ENCODE data around the gene MORN5. TPM values are rescaled to one million over a fixed set of nuclear protein-coding genes. Genes with fewer than 3 reads are reported as not detected.

MORN5 gene
- total and polyA plus RNA-seq, 2 donors (not counting 1 experiment from before 2014, with no cell fraction given) = not detected

GRCh38 chr9:122191584-122191983 is 31.9 kb downstream of the MORN5 start:
- no peaks in the 10 kb centered on the region for H3K4me1 ChIP-seq (ENCODE audit: control insufficient read depth in 2 of 2, insufficient read depth in 2 of 2, low read length in 2 of 2)
- H3K4me2 ChIP-seq (replicated peaks; ENCODE audit: low read depth, low read length, poor library complexity, severe bottlenecking) = no peak overlapping the region
- H3K36me3 ChIP-seq (replicated peaks in 1 of 2; ENCODE audit: control extremely low read depth in 1 of 2, control insufficient read depth in 1 of 2, extremely low read depth in 1 of 2, insufficient read depth in 2 of 2, low read length in 1 of 2) = no peaks in the 10 kb centered on the region
- no peaks in the 10 kb centered on the region for H4K20me1 ChIP-seq (ENCODE audit: control insufficient read depth, insufficient read depth, low read length, poor library complexity, severe bottlenecking)
- H3K4me3 ChIP-seq (ENCODE audit: control extremely low read depth in 1 of 5, extremely low read depth in 1 of 5, insufficient read depth in 1 of 5, low read depth in 2 of 5, low read length in 4 of 5) = no peak overlapping the region
- no peak overlapping the region for H2AFZ ChIP-seq (ENCODE audit: insufficient read depth, low read depth, low read length, poor library complexity, severe bottlenecking)
- H3K4me3 Mint-ChIP-seq = no peak overlapping the region
- H3K4me1 Mint-ChIP-seq = no peaks in the 10 kb centered on the region
- no peak overlapping the region for H3K9ac ChIP-seq (ENCODE audit: low read length)
- no peaks in the 10 kb centered on the region for H3K9me3 Mint-ChIP-seq (ENCODE audit: insufficient read depth)
- peaks cover 0 to 4% (median 0%) of the 10 kb centered on the region in 4 experiments for H3K27me3 ChIP-seq (replicated peaks in 1 of 4; ENCODE audit: control extremely low read depth in 1 of 4, control insufficient read depth in 3 of 4, insufficient read depth in 4 of 4, low read length in 3 of 4)
- no peak for TF ChIP-seq CTCF (IDR thresholded peaks at IDR 0.05)
- TF ChIP-seq EZH2 (IDR thresholded peaks at IDR 0.05; ENCODE audit: borderline replicate concordance, insufficient read depth, low read depth, low read length, poor library complexity, severe bottlenecking) = no peak
- H3K79me2 ChIP-seq (ENCODE audit: control insufficient read depth, insufficient read depth, low read length) = no peaks in the 10 kb centered on the region
- H3K9me3 ChIP-seq (ENCODE audit: control extremely low read depth in 1 of 3, control insufficient read depth in 2 of 3, insufficient read depth in 1 of 3, low read length in 2 of 3) = no peaks in the 10 kb centered on the region
- WGBS (ENCODE audit: insufficient coverage) = 89% methylated on average over 11 of the region's 11 CpGs
- intact Hi-C loops (cut with micrococcal nuclease) = no loop called here
- no peak for DNase-seq
- ChIA-PET CTCF (no interaction called here), POLR2A (no interaction called here)
- H3K27me3 Mint-ChIP-seq = peaks cover under 1% of the 10 kb centered on the region
- no peak for ATAC-seq (ENCODE audit: low read depth)
- no peak overlapping the region for H3K27ac Mint-ChIP-seq
- H3K27ac ChIP-seq (ENCODE audit: low read length in 2 of 2) = no peak overlapping the region

- Histone ChIP-seq H3K4me2 (replicated peaks; ENCODE audit: low read depth, low read length, poor library complexity, severe bottlenecking) (no peak overlapping the region), H3K79me2 (ENCODE audit: control insufficient read depth, insufficient read depth, low read length) (no peaks in the 10 kb centered on the region), H3K4me3 (ENCODE audit: control extremely low read depth in 1 of 5, extremely low read depth in 1 of 5, insufficient read depth in 1 of 5, low read depth in 2 of 5, low read length in 4 of 5) (no peak overlapping the region), H2AFZ (ENCODE audit: insufficient read depth, low read depth, low read length, poor library complexity, severe bottlenecking) (no peak overlapping the region), H3K27ac (ENCODE audit: low read length in 2 of 2) (no peak overlapping the region), H3K27me3 (replicated peaks in 1 of 4; ENCODE audit: control extremely low read depth in 1 of 4, control insufficient read depth in 3 of 4, insufficient read depth in 4 of 4, low read length in 3 of 4) (peaks cover 0 to 4% (median 0%) of the 10 kb centered on the region in 4 experiments), H3K4me1 (ENCODE audit: control insufficient read depth in 2 of 2, insufficient read depth in 2 of 2, low read length in 2 of 2) (no peaks in the 10 kb centered on the region), H4K20me1 (ENCODE audit: control insufficient read depth, insufficient read depth, low read length, poor library complexity, severe bottlenecking) (no peaks in the 10 kb centered on the region), H3K9me3 (ENCODE audit: control extremely low read depth in 1 of 3, control insufficient read depth in 2 of 3, insufficient read depth in 1 of 3, low read length in 2 of 3) (no peaks in the 10 kb centered on the region), H3K36me3 (replicated peaks in 1 of 2; ENCODE audit: control extremely low read depth in 1 of 2, control insufficient read depth in 1 of 2, extremely low read depth in 1 of 2, insufficient read depth in 2 of 2, low read length in 1 of 2) (no peaks in the 10 kb centered on the region), H3K9ac (ENCODE audit: low read length) (no peak overlapping the region)
- intact Hi-C loops (cut with micrococcal nuclease) = no loop called here
- POLR2A ChIA-PET = no interaction called here
- no peaks in the 10 kb centered on the region for H3K9me3 Mint-ChIP-seq (ENCODE audit: insufficient read depth)
- CTCF ChIA-PET = no interaction called here
- DNase-seq (no peak), ATAC-seq (ENCODE audit: low read depth) (no peak)
- H3K27me3 Mint-ChIP-seq = peaks cover 8% of the 10 kb centered on the region
- no peak overlapping the region for H3K4me3 Mint-ChIP-seq
- no peak overlapping the region for H3K27ac Mint-ChIP-seq
- 97% methylated on average over 5 of the region's 5 CpGs for WGBS (ENCODE audit: insufficient coverage)
- no peaks in the 10 kb centered on the region for H3K4me1 Mint-ChIP-seq
- TF ChIP-seq CTCF (IDR thresholded peaks at IDR 0.05) (no peak), EZH2 (IDR thresholded peaks at IDR 0.05; ENCODE audit: borderline replicate concordance, insufficient read depth, low read depth, low read length, poor library complexity, severe bottlenecking) (no peak)
These were observed 32.7 kb downstream of the MORN5 start for GRCh38 chr9:122192261-122192875.
